Lung (tissue), 12 donors: Measurements from ENCODE around the gene CDC42SE2. TPM values are rescaled to one million over a fixed set of nuclear protein-coding genes. Genes with fewer than 3 reads are reported as not detected.

Experiments
- ATAC-seq: fragments of 200-7000 bp; cut with Tn5 transposase; one replicate; pipeline ENCODE4 v1.9.1; 2020; ENCODE audit warnings: moderate number of reproducible peaks; ENCODE audit not compliant: insufficient read depth, low FRiP score
- DNase-seq, 3 donors: peaks; one replicate each; pipeline ENCODE4 v3.0.0-alpha.2; 2013 to 2017
- H3K27ac ChIP-seq, 2 donors: one replicate each; pipeline ENCODE4 v1.5.1; 2013; ENCODE audit warnings: mild to moderate bottlenecking in 2 of 2, moderate library complexity in 2 of 2, control low read depth in 1 of 2, inconsistent platforms in 1 of 2, low read depth in 1 of 2, low read length in 1 of 2
- H3K27me3 ChIP-seq, 3 donors: one replicate each; pipeline ENCODE4 v1.5.1; 2013; ENCODE audit warnings: low read length in 2 of 3; ENCODE audit not compliant: control insufficient read depth in 3 of 3, insufficient read depth in 3 of 3
- H3K36me3 ChIP-seq, 4 donors: one replicate each; pipeline ENCODE4 v1.5.1; 2013; ENCODE audit warnings: low read length in 4 of 4, mild to moderate bottlenecking in 1 of 4, moderate library complexity in 1 of 4; ENCODE audit not compliant: control insufficient read depth in 4 of 4, insufficient read depth in 4 of 4
- H3K4me1 ChIP-seq, 5 donors: one replicate each; pipeline ENCODE4 v1.5.1; 2013; ENCODE audit warnings: low read length in 5 of 5, mild to moderate bottlenecking in 2 of 5, moderate library complexity in 1 of 5; ENCODE audit not compliant: control insufficient read depth in 5 of 5, insufficient read depth in 5 of 5
- H3K4me3 ChIP-seq: one replicate; pipeline ENCODE4 v1.5.1; 2013; ENCODE audit warnings: mild to moderate bottlenecking, control low read depth, moderate library complexity
- H3K9ac ChIP-seq, 2 donors: one replicate each; pipeline ENCODE4 v1.5.1; 2013; ENCODE audit warnings: low read length in 2 of 2, control low read depth in 1 of 2; ENCODE audit not compliant: insufficient read depth in 1 of 2
- H3K9me3 ChIP-seq, 4 donors: one replicate each; pipeline ENCODE4 v1.5.1; 2013; ENCODE audit warnings: low read length in 3 of 4, mild to moderate bottlenecking in 1 of 4, moderate library complexity in 1 of 4; ENCODE audit not compliant: control insufficient read depth in 4 of 4, insufficient read depth in 3 of 4
- WGBS, 2 donors: extraction: QIAGEN DNeasy Blood & Tissue Kit; methylation state at CpG; one replicate each; pipeline ENCODE4 v1.1.7; 2013; 5-methylcytosine and 5-hydroxymethylcytosine counted together
- polyA plus RNA-seq, 2 donors: library from polyadenylated mRNA; stranded (reverse); fragments of 200-250 nt; gene quantifications; one replicate each; pipeline ENCODE4 v1.2.1, GENCODE V29; 2013
- total RNA-seq, 2 donors: library from RNA; depleted of rRNA in 1 of 2; stranded (reverse); fragments of >200 nt in 1 of 2; gene quantifications; one replicate each; pipeline ENCODE4 v1.2.1, GENCODE V29; 2014 to 2021
- TF ChIP-seq, protein P1 (sequence below): IDR thresholded peaks from 2 replicates; pipeline ENCODE4 v1.5.1; 2012; ENCODE audit warnings: mild to moderate bottlenecking; ENCODE audit errors: control extremely low read depth, extremely low read depth
- donor health status: control.
- donor health status: control.
- donor health status: Bipolar disorder and iron deficiency.
- donor health status: healthy.
- donor health status: DM: yes; HTN: yes; CAD: no.

CDC42SE2 gene
- total and polyA plus RNA-seq, 4 donors, result 18.1 to 58.9 (median 28.4) TPM

DNA sequence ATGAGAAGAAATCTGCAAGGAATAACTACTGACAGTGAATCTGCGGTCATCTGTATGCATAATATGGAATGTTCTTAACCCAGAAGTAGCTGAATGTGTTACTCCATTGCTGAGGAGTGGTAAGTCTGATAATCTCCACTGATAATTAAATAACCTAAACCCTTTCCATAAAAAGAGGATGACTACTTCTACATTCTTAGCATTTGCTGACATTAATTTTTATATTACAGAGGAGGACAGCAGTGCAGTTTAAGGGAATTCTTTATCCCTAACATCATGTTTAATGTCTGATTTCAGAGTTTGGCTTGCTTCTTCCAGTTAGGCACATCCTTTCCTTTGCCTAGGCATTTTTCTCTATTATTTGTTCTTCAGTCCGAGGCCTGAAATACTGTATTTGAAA lies 52.2 kb downstream of the CDC42SE2 start:
- H3K27me3 ChIP-seq, result no peaks in the 10 kb centered on the region
- H3K9ac ChIP-seq, result no peak overlapping the region
- no peak for ATAC-seq
- H3K27ac ChIP-seq, result no peak overlapping the region
- no peaks in the 10 kb centered on the region for H3K9me3 ChIP-seq
- WGBS, 2 donors, result 90 to 98% methylated on average over 2 of the region's 2 CpGs
- H3K4me3 ChIP-seq, result no peak overlapping the region
- no peak for DNase-seq
- TF ChIP-seq, protein P1, sequence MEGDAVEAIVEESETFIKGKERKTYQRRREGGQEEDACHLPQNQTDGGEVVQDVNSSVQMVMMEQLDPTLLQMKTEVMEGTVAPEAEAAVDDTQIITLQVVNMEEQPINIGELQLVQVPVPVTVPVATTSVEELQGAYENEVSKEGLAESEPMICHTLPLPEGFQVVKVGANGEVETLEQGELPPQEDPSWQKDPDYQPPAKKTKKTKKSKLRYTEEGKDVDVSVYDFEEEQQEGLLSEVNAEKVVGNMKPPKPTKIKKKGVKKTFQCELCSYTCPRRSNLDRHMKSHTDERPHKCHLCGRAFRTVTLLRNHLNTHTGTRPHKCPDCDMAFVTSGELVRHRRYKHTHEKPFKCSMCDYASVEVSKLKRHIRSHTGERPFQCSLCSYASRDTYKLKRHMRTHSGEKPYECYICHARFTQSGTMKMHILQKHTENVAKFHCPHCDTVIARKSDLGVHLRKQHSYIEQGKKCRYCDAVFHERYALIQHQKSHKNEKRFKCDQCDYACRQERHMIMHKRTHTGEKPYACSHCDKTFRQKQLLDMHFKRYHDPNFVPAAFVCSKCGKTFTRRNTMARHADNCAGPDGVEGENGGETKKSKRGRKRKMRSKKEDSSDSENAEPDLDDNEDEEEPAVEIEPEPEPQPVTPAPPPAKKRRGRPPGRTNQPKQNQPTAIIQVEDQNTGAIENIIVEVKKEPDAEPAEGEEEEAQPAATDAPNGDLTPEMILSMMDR, result no peak
- peaks cover 0 to 6% (median 1%) of the 10 kb centered on the region in 5 donors for H3K4me1 ChIP-seq
- peaks cover 0 to 9% (median 3%) of the 10 kb centered on the region in 4 donors for H3K36me3 ChIP-seq

DNA sequence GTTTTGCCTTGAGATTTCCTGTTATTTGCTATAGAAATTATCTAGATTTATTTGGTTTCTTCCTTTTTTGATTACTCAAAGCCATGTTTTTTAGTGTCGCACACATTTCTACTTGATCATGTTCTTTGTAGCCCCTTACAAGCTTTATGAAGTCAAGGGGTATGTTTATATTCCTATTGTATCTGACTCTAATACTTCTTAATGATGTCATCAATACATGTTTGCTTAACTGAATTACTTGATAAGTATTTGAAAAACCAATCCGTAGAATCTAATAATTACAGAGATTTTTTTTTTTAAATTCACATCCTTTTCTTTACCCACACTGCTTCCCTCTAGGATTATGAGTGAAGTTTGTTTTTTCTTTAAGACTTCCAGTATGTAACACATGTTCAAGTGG lies 53.0 kb downstream of the CDC42SE2 start:
- H3K4me3 ChIP-seq, result no peak overlapping the region
- H3K27me3 ChIP-seq, result no peaks in the 10 kb centered on the region
- TF ChIP-seq, protein P1, result no peak
- no peak overlapping the region for H3K27ac ChIP-seq
- H3K36me3 ChIP-seq, result peaks cover 0 to 9% (median 3%) of the 10 kb centered on the region in 4 donors
- peaks cover 0 to 6% (median 1%) of the 10 kb centered on the region in 5 donors for H3K4me1 ChIP-seq
- no peak overlapping the region for H3K9ac ChIP-seq
- ATAC-seq, result no peak
- H3K9me3 ChIP-seq, result no peaks in the 10 kb centered on the region
- 89 to 93% methylated on average over 2 of the region's 2 CpGs for WGBS, 2 donors
- DNase-seq, result no peak

DNA sequence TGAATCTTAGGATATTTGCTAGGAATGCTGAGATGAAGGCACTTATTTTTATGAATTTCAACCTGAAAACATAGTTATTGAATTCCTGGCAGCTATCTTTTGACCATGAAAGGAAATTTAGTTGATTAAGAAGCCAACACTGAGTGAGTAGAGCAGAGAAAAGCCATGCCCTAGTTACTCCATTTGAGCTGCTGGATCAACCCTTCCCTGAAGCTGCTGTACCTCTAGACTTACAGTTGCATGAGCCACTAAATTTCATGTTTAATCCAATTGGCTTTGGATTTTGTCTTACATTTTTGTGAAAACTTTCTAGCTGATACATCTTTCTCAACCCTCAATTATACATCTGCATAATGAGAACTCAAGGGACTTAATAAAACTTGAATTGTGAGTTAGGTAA lies 54.6 kb downstream of the CDC42SE2 start:
- H3K9me3 ChIP-seq, result no peaks in the 10 kb centered on the region
- no peak overlapping the region for H3K9ac ChIP-seq
- DNase-seq (no peak), ATAC-seq (no peak)
- H3K4me1 ChIP-seq, result peaks cover 0 to 6% (median 0%) of the 10 kb centered on the region in 5 donors
- no peaks in the 10 kb centered on the region for H3K27me3 ChIP-seq
- H3K36me3 ChIP-seq, result peaks cover 0 to 9% (median 3%) of the 10 kb centered on the region in 4 donors
- H3K27ac ChIP-seq, result no peak overlapping the region
- no peak overlapping the region for H3K4me3 ChIP-seq
- TF ChIP-seq, protein P1, result no peak

- no peak overlapping the region for H3K4me3 ChIP-seq
- WGBS, 2 donors, result 45 to 47% methylated on average over 2 of the region's 2 CpGs
- ATAC-seq (no peak), DNase-seq (no peak)
- peaks cover 0 to 9% (median 3%) of the 10 kb centered on the region in 4 donors for H3K36me3 ChIP-seq
- TF ChIP-seq, protein P1, result no peak
- H3K9me3 ChIP-seq, result no peaks in the 10 kb centered on the region
- H3K27me3 ChIP-seq, result no peaks in the 10 kb centered on the region
- H3K4me1 ChIP-seq, result peaks cover 0 to 5% (median 0%) of the 10 kb centered on the region in 5 donors
- no peak overlapping the region for H3K9ac ChIP-seq
- H3K27ac ChIP-seq, result no peak overlapping the region
Measured at GRCh38 chr5:131321066-131321465, 57.2 kb downstream of the CDC42SE2 start.
